HG02938 (cell line): ENCODE measurements around the gene LPIN1.
A peak's percentile ranks its signal among the peaks of the same experiment; 100 is the strongest.
"Not testable (repeated sequence)": the region's sequence is repeated elsewhere in the genome, so short reads cannot be mapped to it uniquely, and the experiment has no call there.

Experiments used
- ATAC-seq: cut with Tn5 transposase; IDR thresholded peaks from one replicate; pipeline ENCODE4 v1.9.1; 2021; ENCODE audit warnings: mild to moderate bottlenecking, moderate library complexity; ENCODE audit not compliant: unreplicated experiment

LPIN1 gene

GRCh38 chr2:11809586-11810236, 63.3 kb downstream of the LPIN1 start:
- no peak for ATAC-seq

GRCh38 chr2:11810237-11810977, 64.0 kb downstream of the LPIN1 start:
- no peak for ATAC-seq

- no peak for ATAC-seq
Observed at GRCh38 chr2:11811036-11811654, 64.7 kb downstream of the LPIN1 start.

- no peak for ATAC-seq
Observed at GRCh38 chr2:11812466-11813248, 66.2 kb downstream of the LPIN1 start.

GRCh38 chr2:11813345-11813744, 66.9 kb downstream of the LPIN1 start:
- not testable (repeated sequence) for ATAC-seq

- ATAC-seq: no peak
Observed at GRCh38 chr2:11813951-11814350, 67.5 kb downstream of the LPIN1 start.

- ATAC-seq: no peak
Observed at GRCh38 chr2:11814979-11815510, 68.6 kb downstream of the LPIN1 start.

- ATAC-seq: not testable (repeated sequence)
Observed at GRCh38 chr2:11816935-11817334, 70.5 kb downstream of the LPIN1 start.

GRCh38 chr2:11819235-11819729, 72.8 kb downstream of the LPIN1 start:
- no peak for ATAC-seq

GRCh38 chr2:11820650-11821049, 74.2 kb downstream of the LPIN1 start:
- no peak for ATAC-seq

GRCh38 chr2:11821705-11822104, 75.3 kb downstream of the LPIN1 start:
- no peak for ATAC-seq

- ATAC-seq: not testable (repeated sequence)
Observed at GRCh38 chr2:11822359-11822745, 75.9 kb downstream of the LPIN1 start.

GRCh38 chr2:11822746-11823451, 76.5 kb downstream of the LPIN1 start:
- no peak for ATAC-seq

GRCh38 chr2:11824901-11825828, 78.7 kb downstream of the LPIN1 start:
- no peak for ATAC-seq

- ATAC-seq: no peak
Observed at GRCh38 chr2:11827547-11827946, 81.1 kb downstream of the LPIN1 start.

- no peak for ATAC-seq
Observed at GRCh38 chr2:11828933-11829323, 82.5 kb downstream of the LPIN1 start.

GRCh38 chr2:11829324-11829946, 83.0 kb downstream of the LPIN1 start:
- ATAC-seq: peak; percentile 30

GRCh38 chr2:11829947-11830707, 83.7 kb downstream of the LPIN1 start:
- peak; percentile 81 for ATAC-seq
